Posterior cingulate gyrus (tissue), 11 donors: ENCODE results near the gene SLC14A1.

Source experiments
- DNase-seq, 10 donors: peaks; one replicate each; pipeline versions ENCODE4 v3.0.0 to v3.0.0-alpha.2; 2020 to 2021; ENCODE audit warnings: mixed read lengths in 3 of 10
- intact Hi-C: fragments of 100-400 bp; cut with DNase I; formaldehyde crosslinking; loops from one replicate; pipeline ENCODE4 v1.15.1; 2023

The SLC14A1 gene

GRCh38 chr18:45719106-45719505, 4.9 kb upstream of the SLC14A1 start:
- intact Hi-C loops = no loop called here
- no peak for DNase-seq

- DNase-seq = peak in 9 of 10 donors; percentile 26 to 88 (median 54)
- intact Hi-C loops = no loop called here
These were observed 1.1 kb upstream of the SLC14A1 start for GRCh38 chr18:45722899-45723298.

- no peak for DNase-seq
- intact Hi-C loops = no loop called here
These were observed 620 bp downstream of the SLC14A1 start for GRCh38 chr18:45724601-45725000.

GRCh38 chr18:45725336-45725735, 1.4 kb downstream of the SLC14A1 start:
- intact Hi-C loops = no loop called here
- DNase-seq = no peak

GRCh38 chr18:45726603-45727002, 2.6 kb downstream of the SLC14A1 start:
- intact Hi-C loops = no loop called here
- no peak for DNase-seq

- no peak for DNase-seq
- intact Hi-C loops = no loop called here
These were observed 3.1 kb downstream of the SLC14A1 start for GRCh38 chr18:45727068-45727467.

- intact Hi-C loops = no loop called here
- no peak for DNase-seq
These were observed 4.5 kb downstream of the SLC14A1 start for GRCh38 chr18:45728336-45729010.

- no peak for DNase-seq
- intact Hi-C loops = no loop called here
These were observed 7.0 kb downstream of the SLC14A1 start for GRCh38 chr18:45730832-45731575.

GRCh38 chr18:45731716-45732115, 7.7 kb downstream of the SLC14A1 start:
- intact Hi-C loops = no loop called here
- DNase-seq = no peak

GRCh38 chr18:45733535-45733934, 9.6 kb downstream of the SLC14A1 start:
- no peak for DNase-seq
- intact Hi-C loops = no loop called here

GRCh38 chr18:45734505-45734904, 10.5 kb downstream of the SLC14A1 start:
- DNase-seq = no peak
- intact Hi-C loops = no loop called here

GRCh38 chr18:45734944-45735343, 11.0 kb downstream of the SLC14A1 start:
- DNase-seq = no peak
- intact Hi-C loops = no loop called here

GRCh38 chr18:45738660-45739059, 14.7 kb downstream of the SLC14A1 start:
- no peak for DNase-seq
- intact Hi-C loops = no loop called here

GRCh38 chr18:45739268-45739667, 15.3 kb downstream of the SLC14A1 start:
- intact Hi-C loops = no loop called here
- DNase-seq = no peak

- no peak for DNase-seq
- intact Hi-C loops = no loop called here
These were observed 15.9 kb downstream of the SLC14A1 start for GRCh38 chr18:45739848-45740247.

GRCh38 chr18:45741056-45741455, 17.1 kb downstream of the SLC14A1 start:
- intact Hi-C loops = no loop called here

GRCh38 chr18:45745817-45746461, 22.0 kb downstream of the SLC14A1 start:
- intact Hi-C loops = no loop called here
- DNase-seq = no peak

More at GRCh38 chr18:45741056-45741455, 17.1 kb downstream of the SLC14A1 start:
- DNase-seq = no peak

- no peak for DNase-seq
- intact Hi-C loops = no loop called here
These were observed 24.5 kb downstream of the SLC14A1 start for GRCh38 chr18:45748501-45748900.

GRCh38 chr18:45749918-45750689, 26.1 kb downstream of the SLC14A1 start:
- intact Hi-C loops = no loop called here

GRCh38 chr18:45751766-45752165, 27.8 kb downstream of the SLC14A1 start:
- DNase-seq = no peak
- intact Hi-C loops = no loop called here

More at GRCh38 chr18:45749918-45750689, 26.1 kb downstream of the SLC14A1 start:
- no peak for DNase-seq

GRCh38 chr18:45752681-45753080, 28.7 kb downstream of the SLC14A1 start:
- intact Hi-C loops = no loop called here
- no peak for DNase-seq
